Measurements from ENCODE around the gene BTNL9. TPM values are rescaled to one million over a fixed set of nuclear protein-coding genes. Genes with fewer than 3 reads are reported as not detected.

The BTNL9 gene
- total and polyA plus RNA-seq, 2 of the 8 experiments (the other 6 are each of a cell fraction or from before 2014, with no cell fraction given): 0.23 to 0.89 TPM

GRCh38 chr5:181069767-181070491 is 29.9 kb downstream of the BTNL9 start (continued):
- TF ChIP-seq TAF7 (optimal IDR thresholded peaks at IDR 0.05; ENCODE audit: borderline replicate concordance, low read depth, low read length) (no peak), RNF2 (IDR thresholded peaks at IDR 0.05; ENCODE audit: borderline replicate concordance, low read depth, low read length, missing control alignments, poor library complexity, severe bottlenecking) (no peak), SUZ12 (IDR thresholded peaks at IDR 0.05; ENCODE audit: low read length) (no peak), HDAC2 (IDR thresholded peaks at IDR 0.05; ENCODE audit: borderline replicate concordance in 1 of 2, low read depth in 2 of 2, low read length in 2 of 2) (no peak), CREB1 (IDR thresholded peaks at IDR 0.05) (no peak), PHF8 (conservative IDR thresholded peaks at IDR 0.05; ENCODE audit: low read depth, low read length) (no peak), POLR2AphosphoS5 (IDR thresholded peaks at IDR 0.05; ENCODE audit: low read depth, low read length) (peak; percentile 73), KDM5A (IDR thresholded peaks at IDR 0.05; ENCODE audit: low read length) (no peak), TBP (IDR thresholded peaks at IDR 0.05; ENCODE audit: low read depth, low read length) (peak; percentile 93)
